SK-N-SH treated with all-trans-retinoic acid at 6 μM for 48 hours (cell line): Measurements from ENCODE around the gene MARVELD1.

Source experiments
- ATAC-seq: fragments of 200-7000 bp; cut with Tn5 transposase; 3 replicates; pipeline ENCODE4 v1.9.1; 2020; ENCODE audit warnings: mild to moderate bottlenecking, moderate library complexity
- ARNTL ChIP-seq: fragments of 450-650 bp; formaldehyde crosslinking; IDR thresholded peaks from 2 replicates; pipeline ENCODE4 v1.5.0; 2020; ENCODE audit warnings: low read depth, mild to moderate bottlenecking, moderate library complexity, borderline replicate concordance
- BACH2 ChIP-seq: fragments of 250-450 bp; sonication (Bioruptor Pico); IDR thresholded peaks from 2 replicates; pipeline ENCODE4 v1.9.0; 2021; ENCODE audit warnings: mild to moderate bottlenecking, borderline replicate concordance
- CSDC2 ChIP-seq: fragments of 250-450 bp; sonication (Bioruptor Pico); IDR thresholded peaks from 2 replicates; pipeline ENCODE4 v1.5.0; 2020; ENCODE audit warnings: mild to moderate bottlenecking, moderate library complexity
- ESRRG ChIP-seq: fragments of 250-450 bp; sonication (Bioruptor Pico); IDR thresholded peaks from 2 replicates; pipeline ENCODE4 v1.6.1; 2021; ENCODE audit warnings: mild to moderate bottlenecking
- GLIS3 ChIP-seq: fragments of 250-450 bp; sonication (Bioruptor Pico); IDR thresholded peaks from 2 replicates; pipeline ENCODE4 v1.5.0; 2020; ENCODE audit warnings: mild to moderate bottlenecking, moderate library complexity
- ISL1 ChIP-seq: fragments of 250-450 bp; sonication (Bioruptor Pico); IDR thresholded peaks from 2 replicates; pipeline ENCODE4 v2.1.2; 2022; ENCODE audit warnings: mild to moderate bottlenecking, moderate library complexity
- PATZ1 ChIP-seq: fragments of 250-450 bp; sonication (Bioruptor Pico); IDR thresholded peaks from 2 replicates; pipeline ENCODE4 v1.8.0; 2020; ENCODE audit warnings: mild to moderate bottlenecking, moderate library complexity, borderline replicate concordance
- POU6F1 ChIP-seq: fragments of 250-450 bp; sonication (Bioruptor Pico); IDR thresholded peaks from 2 replicates; pipeline ENCODE4 v1.8.0; 2021; ENCODE audit warnings: low read depth, mild to moderate bottlenecking, moderate library complexity, borderline replicate concordance
- PPARA ChIP-seq: fragments of 250-450 bp; sonication (Bioruptor Pico); IDR thresholded peaks from 2 replicates; pipeline ENCODE4 v1.5.0; 2020; ENCODE audit warnings: mild to moderate bottlenecking, borderline replicate concordance
- RARB ChIP-seq: fragments of 250-450 bp; sonication (Bioruptor Pico); IDR thresholded peaks from 2 replicates; pipeline ENCODE4 v1.8.0; 2021; ENCODE audit warnings: mild to moderate bottlenecking, moderate library complexity
- SNAI2 ChIP-seq: fragments of 250-450 bp; sonication (Bioruptor Pico); IDR thresholded peaks from 2 replicates; pipeline ENCODE4 v1.5.0; 2020; ENCODE audit warnings: mild to moderate bottlenecking, moderate library complexity
- TOX ChIP-seq: fragments of 250-450 bp; sonication (Bioruptor Pico); IDR thresholded peaks from 2 replicates; pipeline ENCODE4 v1.8.0; 2021; ENCODE audit warnings: mild to moderate bottlenecking, moderate library complexity, borderline replicate concordance
- ZC3H10 ChIP-seq: fragments of 250-450 bp; sonication (Bioruptor Pico); IDR thresholded peaks from 2 replicates; pipeline ENCODE4 v1.5.1; 2021; ENCODE audit warnings: mild to moderate bottlenecking, moderate library complexity
- ZFP3 ChIP-seq: fragments of 250-450 bp; sonication (Bioruptor Pico); IDR thresholded peaks from 2 replicates; pipeline ENCODE4 v1.5.0; 2020; ENCODE audit warnings: mild to moderate bottlenecking, moderate library complexity
- ZFP30 ChIP-seq: fragments of 450-650 bp; formaldehyde crosslinking; IDR thresholded peaks from 2 replicates; pipeline ENCODE4 v1.5.0; 2022; ENCODE audit warnings: mild to moderate bottlenecking, moderate library complexity
- ZNF565 ChIP-seq: fragments of 450-650 bp; formaldehyde crosslinking; conservative IDR thresholded peaks from 2 replicates; pipeline ENCODE4 v1.5.0; 2020; ENCODE audit warnings: low read depth, mild to moderate bottlenecking, moderate library complexity
- ZNF70 ChIP-seq: fragments of 450-650 bp; formaldehyde crosslinking; IDR thresholded peaks from 2 replicates; pipeline ENCODE4 v1.5.0; 2020; ENCODE audit warnings: mild to moderate bottlenecking, moderate library complexity
- ZNF8 ChIP-seq: fragments of 450-650 bp; formaldehyde crosslinking; IDR thresholded peaks from 2 replicates; pipeline ENCODE4 v1.5.0; 2020; ENCODE audit warnings: mild to moderate bottlenecking, moderate library complexity
- TF ChIP-seq, protein P1 (sequence below): fragments of 250-450 bp; sonication (Bioruptor Pico); IDR thresholded peaks from 2 replicates; pipeline ENCODE4 v1.5.1; 2020; ENCODE audit warnings: low read depth, mild to moderate bottlenecking, moderate library complexity
- TF ChIP-seq, protein P2 (sequence below): fragments of 250-450 bp; sonication (Bioruptor Pico); IDR thresholded peaks from 2 replicates; pipeline ENCODE4 v1.5.1; 2021; ENCODE audit warnings: mild to moderate bottlenecking, moderate library complexity
- TF ChIP-seq, protein P3 (sequence below): fragments of 250-450 bp; sonication (Bioruptor Pico); IDR thresholded peaks from 2 replicates; pipeline ENCODE4 v1.5.0; 2020; ENCODE audit warnings: mild to moderate bottlenecking, moderate library complexity

The MARVELD1 gene

GRCh38 chr10:97764519-97764931, 51.0 kb downstream of the MARVELD1 start:
- TF ChIP-seq ZNF565 (CRISPR knock-in tag) (no peak), PATZ1 (no peak), ZFP30 (no peak), CSDC2 (CRISPR knock-in tag) (no peak), PPARA (CRISPR knock-in tag) (no peak), ZC3H10 (CRISPR knock-in tag) (no peak), ARNTL (no peak), GLIS3 (CRISPR knock-in tag) (no peak), TOX (CRISPR knock-in tag) (no peak), ZNF70 (no peak), ZNF8 (CRISPR knock-in tag) (no peak), RARB (CRISPR knock-in tag) (no peak), POU6F1 (CRISPR knock-in tag) (no peak), ESRRG (no peak), ZFP3 (CRISPR knock-in tag) (no peak), ISL1 (CRISPR knock-in tag) (no peak), SNAI2 (CRISPR knock-in tag) (no peak), BACH2 (CRISPR knock-in tag) (no peak)
- TF ChIP-seq, protein P1, sequence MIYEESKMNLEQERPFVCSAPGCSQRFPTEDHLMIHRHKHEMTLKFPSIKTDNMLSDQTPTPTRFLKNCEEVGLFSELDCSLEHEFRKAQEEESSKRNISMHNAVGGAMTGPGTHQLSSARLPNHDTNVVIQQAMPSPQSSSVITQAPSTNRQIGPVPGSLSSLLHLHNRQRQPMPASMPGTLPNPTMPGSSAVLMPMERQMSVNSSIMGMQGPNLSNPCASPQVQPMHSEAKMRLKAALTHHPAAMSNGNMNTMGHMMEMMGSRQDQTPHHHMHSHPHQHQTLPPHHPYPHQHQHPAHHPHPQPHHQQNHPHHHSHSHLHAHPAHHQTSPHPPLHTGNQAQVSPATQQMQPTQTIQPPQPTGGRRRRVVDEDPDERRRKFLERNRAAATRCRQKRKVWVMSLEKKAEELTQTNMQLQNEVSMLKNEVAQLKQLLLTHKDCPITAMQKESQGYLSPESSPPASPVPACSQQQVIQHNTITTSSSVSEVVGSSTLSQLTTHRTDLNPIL = no peak
- TF ChIP-seq, protein P2, sequence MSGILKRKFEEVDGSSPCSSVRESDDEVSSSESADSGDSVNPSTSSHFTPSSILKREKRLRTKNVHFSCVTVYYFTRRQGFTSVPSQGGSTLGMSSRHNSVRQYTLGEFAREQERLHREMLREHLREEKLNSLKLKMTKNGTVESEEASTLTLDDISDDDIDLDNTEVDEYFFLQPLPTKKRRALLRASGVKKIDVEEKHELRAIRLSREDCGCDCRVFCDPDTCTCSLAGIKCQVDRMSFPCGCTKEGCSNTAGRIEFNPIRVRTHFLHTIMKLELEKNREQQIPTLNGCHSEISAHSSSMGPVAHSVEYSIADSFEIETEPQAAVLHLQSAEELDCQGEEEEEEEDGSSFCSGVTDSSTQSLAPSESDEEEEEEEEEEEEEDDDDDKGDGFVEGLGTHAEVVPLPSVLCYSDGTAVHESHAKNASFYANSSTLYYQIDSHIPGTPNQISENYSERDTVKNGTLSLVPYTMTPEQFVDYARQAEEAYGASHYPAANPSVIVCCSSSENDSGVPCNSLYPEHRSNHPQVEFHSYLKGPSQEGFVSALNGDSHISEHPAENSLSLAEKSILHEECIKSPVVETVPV (CRISPR knock-in tag) = no peak
- no peak for ATAC-seq

GRCh38 chr10:97765201-97765600, 51.7 kb downstream of the MARVELD1 start:
- TF ChIP-seq CSDC2 (CRISPR knock-in tag) (no peak), POU6F1 (CRISPR knock-in tag) (no peak), ZNF70 (no peak), SNAI2 (CRISPR knock-in tag) (no peak), RARB (CRISPR knock-in tag) (no peak), TOX (CRISPR knock-in tag) (no peak), PPARA (CRISPR knock-in tag) (no peak), ESRRG (no peak), PATZ1 (no peak), ZNF565 (CRISPR knock-in tag) (no peak), ZC3H10 (CRISPR knock-in tag) (no peak), ZNF8 (CRISPR knock-in tag) (no peak), ZFP30 (no peak), ZFP3 (CRISPR knock-in tag) (no peak), BACH2 (CRISPR knock-in tag) (no peak), ISL1 (CRISPR knock-in tag) (no peak), GLIS3 (CRISPR knock-in tag) (no peak)
- TF ChIP-seq, protein P1 = no peak
- TF ChIP-seq, protein P3, sequence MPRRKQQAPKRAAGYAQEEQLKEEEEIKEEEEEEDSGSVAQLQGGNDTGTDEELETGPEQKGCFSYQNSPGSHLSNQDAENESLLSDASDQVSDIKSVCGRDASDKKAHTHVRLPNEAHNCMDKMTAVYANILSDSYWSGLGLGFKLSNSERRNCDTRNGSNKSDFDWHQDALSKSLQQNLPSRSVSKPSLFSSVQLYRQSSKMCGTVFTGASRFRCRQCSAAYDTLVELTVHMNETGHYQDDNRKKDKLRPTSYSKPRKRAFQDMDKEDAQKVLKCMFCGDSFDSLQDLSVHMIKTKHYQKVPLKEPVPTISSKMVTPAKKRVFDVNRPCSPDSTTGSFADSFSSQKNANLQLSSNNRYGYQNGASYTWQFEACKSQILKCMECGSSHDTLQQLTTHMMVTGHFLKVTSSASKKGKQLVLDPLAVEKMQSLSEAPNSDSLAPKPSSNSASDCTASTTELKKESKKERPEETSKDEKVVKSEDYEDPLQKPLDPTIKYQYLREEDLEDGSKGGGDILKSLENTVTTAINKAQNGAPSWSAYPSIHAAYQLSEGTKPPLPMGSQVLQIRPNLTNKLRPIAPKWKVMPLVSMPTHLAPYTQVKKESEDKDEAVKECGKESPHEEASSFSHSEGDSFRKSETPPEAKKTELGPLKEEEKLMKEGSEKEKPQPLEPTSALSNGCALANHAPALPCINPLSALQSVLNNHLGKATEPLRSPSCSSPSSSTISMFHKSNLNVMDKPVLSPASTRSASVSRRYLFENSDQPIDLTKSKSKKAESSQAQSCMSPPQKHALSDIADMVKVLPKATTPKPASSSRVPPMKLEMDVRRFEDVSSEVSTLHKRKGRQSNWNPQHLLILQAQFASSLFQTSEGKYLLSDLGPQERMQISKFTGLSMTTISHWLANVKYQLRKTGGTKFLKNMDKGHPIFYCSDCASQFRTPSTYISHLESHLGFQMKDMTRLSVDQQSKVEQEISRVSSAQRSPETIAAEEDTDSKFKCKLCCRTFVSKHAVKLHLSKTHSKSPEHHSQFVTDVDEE (CRISPR knock-in tag) = no peak
- ATAC-seq = no peak
